Stomach (tissue), 4 donors: ENCODE results near the gene UNC5A.

Experiments
- CTCF ChIP-seq, 7 experiments: fragments of 450-650 bp in 4 of 7; fragments of 200-600 bp in 3 of 7; sonication (generic) in 3 of 7; IDR thresholded peaks; one replicate each; pipeline ENCODE4 v1.5.1; 2016 to 2019; ENCODE audit warnings: antibody characterized with exemption in 7 of 7, control low read depth in 2 of 7, mild to moderate bottlenecking in 1 of 7
- POLR2AphosphoS5 ChIP-seq, 3 donors: sonication (generic); formaldehyde crosslinking; IDR thresholded peaks; one replicate each; pipeline ENCODE4 v1.6.1; 2016; ENCODE audit warnings: antibody characterized with exemption in 3 of 3

GRCh38 chr5:176861276-176861675 is 50.9 kb downstream of the UNC5A start:
- TF ChIP-seq CTCF (IDR thresholded peaks at IDR 0.05), result no peak
- TF ChIP-seq POLR2AphosphoS5 (IDR thresholded peaks at IDR 0.05), result no peak
